Activated CD8-positive, alpha-beta memory T cell treated with anti-CD3 and anti-CD28 coated beads, Interleukin-2, amount 10 ng/mL, durations not matched to agents 7 days and 5 days (primary cell): ENCODE results near the gene MRAS. TPM values are rescaled to one million over a fixed set of nuclear protein-coding genes. Genes with fewer than 3 reads are reported as not detected.

ENCODE experiments used
- ATAC-seq: fragments of 150-1000 bp; cut with Tn5 transposase; one replicate; pipeline ENCODE4 v1.10.0; 2021; ENCODE audit warnings: moderate library complexity
- CTCF ChIA-PET: fragments of 350-600 bp; sonication (Branson Sonifier 250); formaldehyde crosslinking; loops from one replicate; lab custom pipeline; 2021; ENCODE audit warnings: antibody characterized with exemption; lab: Charles Lee
- DNase-seq: peaks from one replicate; pipeline ENCODE4 v3.0.0-alpha.2; 2020
- H3K27ac Mint-ChIP-seq: one replicate; pipeline ENCODE4 v1.8.0; 2021; ENCODE audit warnings: mild to moderate bottlenecking, mixed read lengths
- H3K27me3 Mint-ChIP-seq: one replicate; pipeline ENCODE4 v1.8.0; 2021; ENCODE audit warnings: mixed read lengths
- H3K36me3 Mint-ChIP-seq: one replicate; pipeline ENCODE4 v1.8.0; 2021; ENCODE audit warnings: mild to moderate bottlenecking, mixed read lengths
- H3K4me1 Mint-ChIP-seq: one replicate; pipeline ENCODE4 v1.8.0; 2021; ENCODE audit warnings: mixed read lengths
- H3K4me3 Mint-ChIP-seq: one replicate; pipeline ENCODE4 v1.8.0; 2021; ENCODE audit warnings: mild to moderate bottlenecking, moderate library complexity, mixed read lengths
- H3K9me3 Mint-ChIP-seq: one replicate; pipeline ENCODE4 v1.8.0; 2022; ENCODE audit warnings: low read depth, mixed read lengths
- total RNA-seq, 2 experiments: library from RNA; stranded (reverse); gene quantifications; one replicate each; pipeline ENCODE4 v1.2.3, GENCODE V29; 2021

The MRAS gene
- total RNA-seq, 2 experiments from 2014 or later, result not detected

GRCh38 chr3:138329127-138329983, 19.0 kb upstream of the MRAS start, which contains the start of gene NME9:
TSS of gene NME9 (minus strand) at chr3:138329851. CDS start at chr3:138329335, 516 bp downstream.
- Mint-ChIP-seq H3K27ac (peak within 1 kb of the TSS; percentile 81), H3K9me3 (no peaks in the 10 kb centered on the region), H3K27me3 (peaks cover 6% of the 10 kb centered on the region), H3K4me1 (peaks cover 29% of the 10 kb centered on the region), H3K4me3 (peak within 1 kb of the TSS; percentile 86), H3K36me3 (no peaks in the 10 kb centered on the region)
- DNase-seq (peak; percentile 92), ATAC-seq (peak; percentile 89)
- CTCF ChIA-PET, result interaction anchor here (0.8 to 2.7 kb wide), 14 partner anchors 9 to 264 kb away, joined by 3 to 12 read pairs (median 4); partner anchors contain the start of genes ARMC8, DBR1 and ESYT3

GRCh38 chr3:138329984-138330293, 18.4 kb upstream of the MRAS start:
- peak overlapping the region; percentile 61 for H3K27ac Mint-ChIP-seq

GRCh38 chr3:138331143-138331894, 17.1 kb upstream of the MRAS start:
- DNase-seq (peak; percentile 31), ATAC-seq (no peak)
- Mint-ChIP-seq H3K27ac (no peak overlapping the region), H3K36me3 (no peaks in the 10 kb centered on the region), H3K4me3 (no peak overlapping the region), H3K9me3 (no peaks in the 10 kb centered on the region), H3K27me3 (peaks cover 6% of the 10 kb centered on the region), H3K4me1 (peaks cover 22% of the 10 kb centered on the region)
- CTCF ChIA-PET, result interaction anchor here (1.2 to 2.0 kb wide), 4 partner anchors 15 to 584 kb away, joined by 3 to 5 read pairs (median 4); no protein-coding TSS in a partner anchor

More at GRCh38 chr3:138329984-138330293, 18.4 kb upstream of the MRAS start:
- Mint-ChIP-seq H3K4me3 (peak overlapping the region; percentile 86), H3K4me1 (peaks cover 23% of the 10 kb centered on the region), H3K9me3 (no peaks in the 10 kb centered on the region), H3K36me3 (no peaks in the 10 kb centered on the region), H3K27me3 (peaks cover 6% of the 10 kb centered on the region)
- DNase-seq (no peak), ATAC-seq (no peak)
- CTCF ChIA-PET, result interaction anchor here (1.1 to 2.7 kb wide), 3 partner anchors 38 to 150 kb away, joined by 3 to 12 read pairs (median 4); partner anchors contain the start of gene ARMC8

- Mint-ChIP-seq H3K27ac (no peak overlapping the region), H3K27me3 (peaks cover 6% of the 10 kb centered on the region), H3K4me1 (peaks cover 22% of the 10 kb centered on the region), H3K9me3 (no peaks in the 10 kb centered on the region), H3K36me3 (no peaks in the 10 kb centered on the region), H3K4me3 (no peak overlapping the region)
- CTCF ChIA-PET, result no interaction called here
- ATAC-seq (no peak), DNase-seq (peak; percentile 9)
These were observed 15.8 kb upstream of the MRAS start for GRCh38 chr3:138332472-138333073.

GRCh38 chr3:138334608-138335007, 13.8 kb upstream of the MRAS start:
- no peaks in the 10 kb centered on the region for H3K9me3 Mint-ChIP-seq
- peaks cover 9% of the 10 kb centered on the region for H3K4me1 Mint-ChIP-seq
- DNase-seq (peak; percentile 19), ATAC-seq (no peak)
- H3K4me3 Mint-ChIP-seq, result no peak overlapping the region
- CTCF ChIA-PET, result interaction anchor here (1.8 to 2.4 kb wide), 2 partner anchors 12 to 83 kb away, joined by 7 read pairs; no protein-coding TSS in a partner anchor
- no peaks in the 10 kb centered on the region for H3K36me3 Mint-ChIP-seq
- no peak overlapping the region for H3K27ac Mint-ChIP-seq
- peaks cover 8% of the 10 kb centered on the region for H3K27me3 Mint-ChIP-seq

- DNase-seq (no peak), ATAC-seq (no peak)
- CTCF ChIA-PET, result interaction anchor here (0.6 to 2.4 kb wide), 4 partner anchors 10 to 166 kb away, joined by 3 to 7 read pairs (median 4); no protein-coding TSS in a partner anchor
- no peaks in the 10 kb centered on the region for H3K36me3 Mint-ChIP-seq
- no peak overlapping the region for H3K4me3 Mint-ChIP-seq
- H3K27ac Mint-ChIP-seq, result no peak overlapping the region
- H3K27me3 Mint-ChIP-seq, result peaks cover 8% of the 10 kb centered on the region
- H3K9me3 Mint-ChIP-seq, result no peaks in the 10 kb centered on the region
- H3K4me1 Mint-ChIP-seq, result peaks cover 2% of the 10 kb centered on the region
These were observed 11.9 kb upstream of the MRAS start for GRCh38 chr3:138336454-138336999.

GRCh38 chr3:138338244-138338643, 10.1 kb upstream of the MRAS start:
- Mint-ChIP-seq H3K36me3 (no peaks in the 10 kb centered on the region), H3K4me1 (no peaks in the 10 kb centered on the region), H3K9me3 (no peaks in the 10 kb centered on the region), H3K27ac (no peak overlapping the region), H3K27me3 (peaks cover 10% of the 10 kb centered on the region), H3K4me3 (no peak overlapping the region)
- DNase-seq (no peak), ATAC-seq (no peak)
- CTCF ChIA-PET, result no interaction called here

GRCh38 chr3:138338811-138339210, 9.6 kb upstream of the MRAS start:
- CTCF ChIA-PET, result no interaction called here
- no peak overlapping the region for H3K27ac Mint-ChIP-seq
- no peaks in the 10 kb centered on the region for H3K36me3 Mint-ChIP-seq
- peaks cover 8% of the 10 kb centered on the region for H3K27me3 Mint-ChIP-seq
- DNase-seq (no peak), ATAC-seq (no peak)
- no peaks in the 10 kb centered on the region for H3K4me1 Mint-ChIP-seq
- H3K4me3 Mint-ChIP-seq, result no peak overlapping the region
- H3K9me3 Mint-ChIP-seq, result no peaks in the 10 kb centered on the region

GRCh38 chr3:138340511-138340910, 7.9 kb upstream of the MRAS start:
- CTCF ChIA-PET, result interaction anchor here (1.5 kb wide), 1 partner anchor 23 kb away, joined by 3 read pairs; no protein-coding TSS in a partner anchor
- Mint-ChIP-seq H3K36me3 (no peaks in the 10 kb centered on the region), H3K27me3 (peaks cover 7% of the 10 kb centered on the region), H3K9me3 (no peaks in the 10 kb centered on the region), H3K4me1 (no peaks in the 10 kb centered on the region), H3K27ac (no peak overlapping the region), H3K4me3 (no peak overlapping the region)
- DNase-seq (no peak), ATAC-seq (no peak)

- CTCF ChIA-PET, result no interaction called here
- H3K27me3 Mint-ChIP-seq, result peaks cover 37% of the 10 kb centered on the region
These were observed 3.6 kb upstream of the MRAS start for GRCh38 chr3:138344754-138345153.

GRCh38 chr3:138348754-138349739, 668 bp downstream of the MRAS start:
- no peak overlapping the region for H3K4me3 Mint-ChIP-seq
- H3K27me3 Mint-ChIP-seq, result peaks cover 55% of the 10 kb centered on the region
- H3K36me3 Mint-ChIP-seq, result peaks cover 2% of the 10 kb centered on the region
- H3K27ac Mint-ChIP-seq, result no peak overlapping the region
- H3K4me1 Mint-ChIP-seq, result peaks cover 7% of the 10 kb centered on the region
- DNase-seq, result no peak
- peak; percentile 6 for ATAC-seq
- no peaks in the 10 kb centered on the region for H3K9me3 Mint-ChIP-seq
- CTCF ChIA-PET, result no interaction called here

More at GRCh38 chr3:138344754-138345153, 3.6 kb upstream of the MRAS start:
- Mint-ChIP-seq H3K4me3 (no peak overlapping the region), H3K27ac (no peak overlapping the region), H3K9me3 (no peaks in the 10 kb centered on the region), H3K4me1 (peaks cover 7% of the 10 kb centered on the region), H3K36me3 (peaks cover 2% of the 10 kb centered on the region)
- ATAC-seq (no peak), DNase-seq (no peak)
